Gastroesophageal sphincter (tissue), 4 donors: ENCODE results near the gene RGS5. TPM values are rescaled to one million over a fixed set of nuclear protein-coding genes. Genes with fewer than 3 reads are reported as not detected.

Experiments
- ATAC-seq: fragments of 150-250 bp; one replicate; pipeline ENCODE4 v1.9.1; 2016; ENCODE audit warnings: mild to moderate bottlenecking, moderate library complexity
- H3K27ac ChIP-seq, 4 donors: fragments of 200-600 bp; sonication (generic) in 3 of 4; 1 replicate in 3 of 4; 2 replicates in 1 of 4; pipeline ENCODE4 v1.5.1; 2016 to 2019
- H3K27me3 ChIP-seq: fragments of 200-600 bp; sonication (generic); one replicate; pipeline ENCODE4 v1.5.1; 2019
- H3K36me3 ChIP-seq, 2 donors: fragments of 200-600 bp; sonication (generic); one replicate each; pipeline ENCODE4 v1.5.1; 2019; ENCODE audit warnings: control low read depth in 1 of 2
- H3K4me1 ChIP-seq, 3 donors: fragments of 200-600 bp; sonication (generic); 1 replicate in 2 of 3; 2 replicates in 1 of 3; pipeline ENCODE4 v1.5.1; 2016 to 2019; ENCODE audit warnings: control low read depth in 2 of 3
- H3K4me3 ChIP-seq, 2 donors: fragments of 200-600 bp; sonication (generic); one replicate each; pipeline ENCODE4 v1.5.1; 2019; ENCODE audit warnings: mild to moderate bottlenecking in 1 of 2, moderate library complexity in 1 of 2
- H3K9me3 ChIP-seq, 3 donors: fragments of 200-600 bp; sonication (generic); one replicate each; pipeline ENCODE4 v1.5.1; 2017 to 2019; ENCODE audit warnings: control low read depth in 2 of 3
- CTCF ChIP-seq, 4 experiments: fragments of 200-600 bp in 2 of 4; fragments of 450-650 bp in 2 of 4; sonication (generic) in 1 of 4; IDR thresholded peaks; one replicate each; pipeline ENCODE4 v1.5.1; 2017 to 2019; ENCODE audit warnings: antibody characterized with exemption in 4 of 4, mild to moderate bottlenecking in 2 of 4, moderate library complexity in 2 of 4
- EP300 ChIP-seq: sonication (generic); formaldehyde crosslinking; IDR thresholded peaks from one replicate; pipeline ENCODE4 v1.6.1; 2017; ENCODE audit warnings: antibody characterized with exemption, mild to moderate bottlenecking
- POLR2A ChIP-seq, 2 donors: fragments of 450-650 bp; IDR thresholded peaks; one replicate each; pipeline ENCODE4 v1.6.1; 2017; ENCODE audit warnings: antibody characterized with exemption in 2 of 2, mild to moderate bottlenecking in 2 of 2, moderate library complexity in 1 of 2
- POLR2AphosphoS5 ChIP-seq: sonication (generic); formaldehyde crosslinking; IDR thresholded peaks from one replicate; pipeline ENCODE4 v1.6.1; 2017; ENCODE audit warnings: antibody characterized with exemption
- WGBS, 2 donors: methylation state at CpG; one replicate each; pipeline ENCODE4 v1.1.5; 2018; ENCODE audit warnings: low coverage in 1 of 2; 5-methylcytosine and 5-hydroxymethylcytosine counted together
- total RNA-seq, 4 donors: library from RNA; depleted of rRNA; stranded (reverse); fragments of >200 nt; gene quantifications; one replicate each; pipeline ENCODE4 v1.1.0, GENCODE V29; 2016

RGS5 gene
- total RNA-seq, 4 donors from 2014 or later = 267 to 427 (median 386) TPM

- no peak for ATAC-seq
- TF ChIP-seq POLR2AphosphoS5 = no peak
- no peak for TF ChIP-seq POLR2A (IDR thresholded peaks at IDR 0.05)
- TF ChIP-seq EP300 = no peak
- TF ChIP-seq CTCF (IDR thresholded peaks at IDR 0.05) = no peak
- H3K4me3 ChIP-seq = no peak overlapping the region
- WGBS, 2 donors = 81 to 88% methylated on average over 3 to 4 of the region's 4 CpGs
- no peaks in the 10 kb centered on the region for H3K27me3 ChIP-seq
- no peak overlapping the region for H3K27ac ChIP-seq
- H3K9me3 ChIP-seq = no peaks in the 10 kb centered on the region
- H3K36me3 ChIP-seq = no peaks in the 10 kb centered on the region
- peaks cover 0 to 21% (median 2%) of the 10 kb centered on the region in 3 donors for H3K4me1 ChIP-seq
Observed at GRCh38 chr1:163093169-163093568, 109.5 kb downstream of the RGS5 start.

Other genes starting within 250 kb of the RGS5 start
- 100 to 1,000 TPM in 1 of 4 donors, 10 to 100 TPM in 3; 12.0 to 121 (median 66.8) TPM for gene RGS4, start 133.6 kb downstream of the RGS5 start, total RNA-seq
- gene NUF2, start 119.0 kb upstream of the RGS5 start, total RNA-seq = 1 to 10 TPM in 1 of 4 donors, under 1 TPM in 1, not detected in 2; 0.94 to 1.7 TPM